Activated naive CD8-positive, alpha-beta T cell treated with anti-CD3 and anti-CD28 coated beads, Interleukin-2, amount 50 U/mL, for 16 hours (primary cell): Measurements from ENCODE around the gene EFCAB11.
A peak's percentile ranks its signal among the peaks of the same experiment; 100 is the strongest.

ENCODE experiments used
- DNase-seq: peaks from one replicate; pipeline ENCODE4 v3.0.0-alpha.2; 2020; ENCODE audit warnings: low read depth, low spot score

Gene EFCAB11

GRCh38 chr14:89814126-89814525, 140.4 kb downstream of the EFCAB11 start:
- no peak for DNase-seq

- DNase-seq, result no peak
These were observed 140.9 kb downstream of the EFCAB11 start for GRCh38 chr14:89813617-89814031.

- no peak for DNase-seq
These were observed 142.5 kb downstream of the EFCAB11 start for GRCh38 chr14:89811954-89812575.

GRCh38 chr14:89810101-89810500, 144.4 kb downstream of the EFCAB11 start:
- DNase-seq, result no peak

GRCh38 chr14:89807892-89808291, 146.6 kb downstream of the EFCAB11 start:
- DNase-seq, result no peak

- no peak for DNase-seq
These were observed 147.4 kb downstream of the EFCAB11 start for GRCh38 chr14:89807151-89807550.

- DNase-seq, result no peak
These were observed 148.1 kb downstream of the EFCAB11 start for GRCh38 chr14:89806451-89806850.

GRCh38 chr14:89805501-89805900, 149.0 kb downstream of the EFCAB11 start:
- no peak for DNase-seq

- no peak for DNase-seq
These were observed 151.0 kb downstream of the EFCAB11 start for GRCh38 chr14:89803542-89803941.

- no peak for DNase-seq
These were observed 153.4 kb downstream of the EFCAB11 start for GRCh38 chr14:89801136-89801535.

- no peak for DNase-seq
These were observed 156.2 kb downstream of the EFCAB11 start for GRCh38 chr14:89798212-89798773.

- no peak for DNase-seq
These were observed 157.4 kb downstream of the EFCAB11 start for GRCh38 chr14:89797148-89797547.

- no peak for DNase-seq
These were observed 160.4 kb downstream of the EFCAB11 start for GRCh38 chr14:89794096-89794495.

GRCh38 chr14:89793367-89793716, 161.2 kb downstream of the EFCAB11 start:
- DNase-seq, result no peak

GRCh38 chr14:89792489-89793366, 161.8 kb downstream of the EFCAB11 start:
- DNase-seq, result no peak

- DNase-seq, result no peak
These were observed 167.0 kb downstream of the EFCAB11 start for GRCh38 chr14:89787525-89787924.

GRCh38 chr14:89781046-89781445, 173.5 kb downstream of the EFCAB11 start:
- DNase-seq, result no peak

GRCh38 chr14:89779707-89780106, 174.8 kb downstream of the EFCAB11 start:
- no peak for DNase-seq

- DNase-seq, result no peak
These were observed 178.6 kb downstream of the EFCAB11 start for GRCh38 chr14:89775946-89776345.

GRCh38 chr14:89775151-89775550, 179.4 kb downstream of the EFCAB11 start:
- no peak for DNase-seq

GRCh38 chr14:89773644-89774316, 180.8 kb downstream of the EFCAB11 start:
- peak; percentile 18 for DNase-seq

GRCh38 chr14:89773151-89773550, 181.4 kb downstream of the EFCAB11 start:
- DNase-seq, result no peak
